Measurements from ENCODE around the gene JMJD7. TPM values are rescaled to one million over a fixed set of nuclear protein-coding genes. Genes with fewer than 3 reads are reported as not detected.

JMJD7 gene
- total RNA-seq, 1 donor from 2014 or later = 26.2 TPM

GRCh38 chr15:41836073-41836472 is 8.2 kb downstream of the JMJD7 start:
- no peak overlapping the region for H3K27ac Mint-ChIP-seq
- no peak overlapping the region for H3K4me3 Mint-ChIP-seq (ENCODE audit: low read depth)
- no peaks in the 10 kb centered on the region for H3K9me3 Mint-ChIP-seq (ENCODE audit: low read depth)
- no peak for DNase-seq (ENCODE audit: low spot score, unreplicated experiment)
- no peaks in the 10 kb centered on the region for H3K27me3 Mint-ChIP-seq
- no peaks in the 10 kb centered on the region for H3K4me1 Mint-ChIP-seq (ENCODE audit: low read depth)
- H3K36me3 Mint-ChIP-seq (ENCODE audit: insufficient read depth) = peaks cover 7% of the 10 kb centered on the region
- TF ChIP-seq CTCF (IDR thresholded peaks at IDR 0.05; ENCODE audit: unreplicated experiment) = no peak

DNA sequence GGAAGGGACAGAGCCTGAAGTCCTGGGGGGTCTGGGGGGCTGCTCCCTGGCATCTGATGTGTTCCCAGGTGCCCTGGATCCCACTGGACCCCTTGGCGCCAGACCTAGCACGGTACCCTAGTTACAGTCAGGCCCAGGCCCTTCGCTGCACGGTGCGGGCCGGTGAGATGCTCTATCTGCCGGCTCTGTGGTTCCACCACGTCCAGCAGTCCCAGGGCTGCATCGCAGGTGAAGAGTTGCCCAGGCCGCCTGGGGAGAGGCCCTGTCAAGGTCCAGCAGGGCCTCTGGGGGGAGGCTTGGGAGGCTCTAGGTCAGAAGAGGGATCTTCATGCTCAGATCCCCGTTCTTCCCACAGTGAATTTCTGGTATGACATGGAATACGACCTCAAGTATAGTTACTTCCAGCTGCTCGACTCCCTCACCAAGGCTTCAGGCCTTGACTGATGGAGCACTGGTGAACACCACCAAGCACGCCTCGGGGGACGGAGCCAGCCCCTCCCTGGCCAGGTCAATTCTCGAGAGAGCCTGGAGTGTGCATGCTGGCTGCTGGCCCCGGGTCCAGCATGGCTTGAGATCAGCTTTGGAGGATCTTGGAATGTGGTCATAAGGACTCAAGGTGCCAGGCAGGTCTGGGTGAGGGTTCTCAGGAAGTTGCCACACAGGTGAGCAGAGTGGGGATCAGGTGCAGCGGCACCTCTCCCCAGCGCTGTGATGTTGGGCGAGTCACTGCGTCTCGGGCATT is 9.0 kb downstream of the JMJD7 start:
- H3K27ac Mint-ChIP-seq = peak overlapping the region; percentile 59
- no peak for TF ChIP-seq CTCF (IDR thresholded peaks at IDR 0.05; ENCODE audit: unreplicated experiment)

DNA sequence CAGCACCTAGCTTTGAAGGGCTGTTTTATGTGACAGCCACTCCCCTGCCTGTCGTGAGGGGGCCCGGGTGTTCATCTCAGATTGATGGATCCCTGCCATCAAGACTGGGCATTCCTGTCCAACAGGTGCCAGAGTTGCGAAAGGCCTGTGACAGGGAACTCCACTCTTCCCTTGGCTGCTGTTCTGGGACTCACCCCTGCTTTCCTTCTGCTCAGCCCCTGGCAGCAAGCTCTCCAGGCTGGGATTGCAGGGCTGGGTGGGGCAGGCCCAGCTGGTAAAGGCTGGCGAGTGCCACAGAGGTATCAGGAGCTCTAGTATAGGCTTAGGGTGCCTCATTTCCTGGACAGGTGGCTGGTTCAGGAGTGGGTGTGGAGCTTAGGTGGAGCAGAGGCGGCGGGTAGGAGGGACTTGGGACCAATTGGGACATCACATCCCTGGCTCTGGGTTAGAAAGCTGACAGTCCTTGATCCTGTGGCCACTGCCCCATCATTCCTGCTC is 10.6 kb downstream of the JMJD7 start, which contains the start of gene PLA2G4B:
PLA2G4B (plus strand) TSS at position 448 of the 498 bp plus-strand sequence. CDS start 67 bp downstream, outside the sequence.
- Mint-ChIP-seq H3K4me3 (ENCODE audit: low read depth) (no peak within 1 kb of the TSS), H3K27me3 (no peaks in the 10 kb centered on the region), H3K9me3 (ENCODE audit: low read depth) (no peaks in the 10 kb centered on the region), H3K36me3 (ENCODE audit: insufficient read depth) (peaks cover 7% of the 10 kb centered on the region), H3K4me1 (ENCODE audit: low read depth) (no peaks in the 10 kb centered on the region), H3K27ac (no peak within 1 kb of the TSS)
- no peak for DNase-seq (ENCODE audit: low spot score, unreplicated experiment)
- no peak for TF ChIP-seq CTCF (IDR thresholded peaks at IDR 0.05; ENCODE audit: unreplicated experiment)

More for the DNA sequence above, 9.0 kb downstream of the JMJD7 start:
- Mint-ChIP-seq H3K27me3 (no peaks in the 10 kb centered on the region), H3K4me3 (ENCODE audit: low read depth) (no peak overlapping the region), H3K4me1 (ENCODE audit: low read depth) (no peaks in the 10 kb centered on the region), H3K36me3 (ENCODE audit: insufficient read depth) (peaks cover 7% of the 10 kb centered on the region), H3K9me3 (ENCODE audit: low read depth) (no peaks in the 10 kb centered on the region)
- no peak for DNase-seq (ENCODE audit: low spot score, unreplicated experiment)

DNA sequence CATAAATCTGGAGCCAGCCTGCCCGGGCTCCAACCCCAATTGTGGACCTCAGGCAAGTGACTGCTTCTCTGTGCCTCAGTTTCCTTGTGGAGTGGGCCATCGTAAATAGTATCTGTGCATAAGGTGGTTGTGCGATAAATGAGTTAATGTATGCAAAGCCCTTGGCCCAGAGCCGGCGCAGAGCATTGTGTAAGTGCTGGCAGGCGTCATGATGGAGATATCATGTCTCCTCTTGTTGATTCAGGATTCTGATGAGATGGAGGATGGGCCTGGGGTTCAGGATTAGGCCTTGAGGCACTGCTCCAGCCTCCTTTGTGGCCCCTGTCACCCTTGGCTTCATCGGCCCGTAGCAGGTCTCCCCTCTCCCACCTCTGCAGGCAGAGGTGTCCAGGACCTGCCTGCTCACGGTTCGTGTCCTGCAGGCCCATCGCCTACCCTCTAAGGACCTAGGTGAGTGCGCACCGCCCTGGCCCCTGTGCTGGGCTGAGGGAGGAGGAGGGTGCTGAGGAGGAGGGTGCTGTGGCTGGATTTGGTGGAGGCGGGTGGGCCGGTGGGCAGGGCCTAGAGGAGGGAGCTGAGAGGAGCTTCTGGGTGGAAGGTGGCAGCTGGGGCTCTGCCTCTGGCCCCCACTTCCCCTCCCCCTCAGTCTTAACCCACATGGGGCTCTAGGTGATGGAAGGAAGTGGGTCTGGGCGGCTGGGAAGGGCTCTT is 12.0 kb downstream of the JMJD7 start:
- Mint-ChIP-seq H3K9me3 (ENCODE audit: low read depth) (no peaks in the 10 kb centered on the region), H3K4me1 (ENCODE audit: low read depth) (no peaks in the 10 kb centered on the region), H3K27me3 (no peaks in the 10 kb centered on the region), H3K4me3 (ENCODE audit: low read depth) (no peak overlapping the region), H3K36me3 (ENCODE audit: insufficient read depth) (peaks cover 7% of the 10 kb centered on the region), H3K27ac (no peak overlapping the region)
- TF ChIP-seq CTCF (IDR thresholded peaks at IDR 0.05; ENCODE audit: unreplicated experiment) = no peak
- DNase-seq (ENCODE audit: low spot score, unreplicated experiment) = no peak

GRCh38 chr15:41840673-41841072 is 12.8 kb downstream of the JMJD7 start:
- DNase-seq (ENCODE audit: low spot score, unreplicated experiment) = no peak
- Mint-ChIP-seq H3K4me1 (ENCODE audit: low read depth) (no peaks in the 10 kb centered on the region), H3K9me3 (ENCODE audit: low read depth) (no peaks in the 10 kb centered on the region), H3K36me3 (ENCODE audit: insufficient read depth) (peaks cover 7% of the 10 kb centered on the region), H3K27ac (no peak overlapping the region), H3K4me3 (ENCODE audit: low read depth) (no peak overlapping the region), H3K27me3 (no peaks in the 10 kb centered on the region)
- no peak for TF ChIP-seq CTCF (IDR thresholded peaks at IDR 0.05; ENCODE audit: unreplicated experiment)

Data from progenitor cell of endocrine pancreas (in vitro differentiated cells).